Stimulated activated CD8-positive, alpha-beta memory T cell treated with anti-CD3 and anti-CD28 coated beads, Interleukin-15, amount 100 ng/mL, for 1 hour (primary cell): ENCODE data around the gene BRIP1.
A peak's percentile ranks its signal among the peaks of the same experiment; 100 is the strongest.
"Not testable (repeated sequence)": the region's sequence is repeated elsewhere in the genome, so short reads cannot be mapped to it uniquely, and the experiment has no call there.

Experiments
- DNase-seq: peaks from one replicate; pipeline ENCODE4 v3.0.0-alpha.2; 2020; ENCODE audit warnings: low read depth

The BRIP1 gene

DNA sequence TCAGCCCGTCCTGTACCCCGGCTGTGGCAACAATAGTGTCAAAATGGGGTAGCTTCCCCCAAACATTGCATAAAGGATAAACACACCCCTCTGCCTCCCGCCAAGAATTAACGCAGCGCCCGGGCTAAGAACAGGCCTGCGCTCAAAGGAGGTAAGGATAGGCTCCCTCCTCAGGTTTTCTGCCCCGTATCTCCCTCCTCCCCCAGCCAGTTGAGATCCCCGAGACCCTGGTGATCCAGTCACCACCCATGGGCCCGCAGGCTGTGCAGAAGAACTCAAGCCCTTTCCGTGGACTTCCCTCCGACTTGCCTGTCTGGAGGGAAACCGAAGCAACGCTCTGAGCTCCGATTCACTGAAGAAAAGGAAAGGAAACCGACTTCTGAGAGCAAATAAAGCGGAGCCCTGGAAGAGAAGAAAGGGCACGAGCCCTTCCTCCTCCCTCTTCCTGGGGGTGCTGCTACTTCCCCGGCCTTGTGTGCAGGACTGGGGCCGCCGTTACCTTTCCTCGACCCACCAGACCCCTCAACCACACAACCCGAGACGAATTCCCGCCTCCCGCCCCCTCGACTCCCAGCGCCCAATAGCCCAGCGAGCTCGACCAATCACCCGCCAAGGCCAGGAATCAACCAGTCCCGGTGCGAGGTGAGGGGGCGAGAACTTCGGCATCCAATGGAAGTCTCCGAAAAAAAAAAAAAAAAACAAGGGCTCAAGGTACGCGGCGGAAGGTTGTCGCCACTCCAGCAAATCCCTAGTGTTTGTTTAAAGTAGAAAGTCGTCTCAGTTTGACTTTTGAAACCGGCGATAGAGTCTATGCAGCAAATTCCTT is at the start of gene BRIP1:
Gene BRIP1, minus strand, starts transcription at position 554 of the 826 bp plus-strand sequence. CDS start 1,989 bp downstream, outside the sequence.
- peak; percentile 75 for DNase-seq

DNA sequence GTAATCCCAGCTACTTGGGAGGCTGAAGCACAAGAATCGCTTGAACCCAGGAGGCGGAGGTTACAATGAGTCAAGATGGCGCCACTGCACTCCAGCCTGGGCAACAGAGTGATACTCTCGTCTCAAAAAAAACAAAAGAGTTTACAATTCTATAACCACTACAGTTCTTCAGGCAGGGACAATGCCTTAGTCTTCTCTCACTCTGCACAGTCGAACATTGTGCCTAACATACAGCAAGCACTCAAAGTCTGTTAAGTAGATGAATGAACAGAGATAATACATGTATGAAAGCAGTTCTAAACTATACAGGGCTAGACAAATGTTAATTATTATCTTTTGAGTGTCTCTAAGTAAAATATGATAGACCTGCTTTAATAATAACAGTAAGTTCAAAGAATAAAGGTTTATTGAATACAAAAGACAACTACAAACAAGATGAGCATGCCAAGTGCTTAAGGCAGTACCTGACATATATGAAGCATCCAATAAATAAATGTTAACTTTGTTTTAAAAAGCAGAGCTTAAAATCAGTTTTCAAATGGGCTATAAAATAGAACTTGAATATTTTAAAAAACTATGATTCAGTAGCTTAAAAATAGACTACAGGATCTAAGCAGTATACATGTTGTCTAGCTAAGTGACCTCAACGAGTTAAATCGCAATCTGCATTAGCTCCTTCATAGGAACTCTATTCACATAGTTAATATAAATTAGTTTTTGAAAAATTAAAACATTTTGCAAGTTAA is 45.1 kb upstream of the BRIP1 start:
- DNase-seq = no peak

DNA sequence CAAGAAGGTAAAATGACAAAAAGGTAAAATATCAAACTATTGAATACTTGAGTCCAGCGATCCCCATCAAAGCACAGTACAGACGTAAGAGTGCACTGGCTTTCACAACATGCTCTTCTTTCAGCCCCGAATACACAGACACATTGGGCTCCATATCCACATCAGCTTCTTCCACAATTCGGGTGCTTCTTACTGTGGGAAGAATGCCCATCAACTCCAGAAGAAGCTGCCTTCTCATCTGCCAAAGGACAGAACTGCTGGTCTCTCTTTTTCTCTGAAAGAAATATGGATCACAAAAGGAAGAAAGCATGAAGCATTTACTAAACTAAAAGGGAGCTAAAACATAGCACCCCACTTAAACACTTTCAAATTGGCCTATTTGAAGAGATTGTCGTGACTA is 44.0 kb upstream of the BRIP1 start:
- no peak for DNase-seq

DNA sequence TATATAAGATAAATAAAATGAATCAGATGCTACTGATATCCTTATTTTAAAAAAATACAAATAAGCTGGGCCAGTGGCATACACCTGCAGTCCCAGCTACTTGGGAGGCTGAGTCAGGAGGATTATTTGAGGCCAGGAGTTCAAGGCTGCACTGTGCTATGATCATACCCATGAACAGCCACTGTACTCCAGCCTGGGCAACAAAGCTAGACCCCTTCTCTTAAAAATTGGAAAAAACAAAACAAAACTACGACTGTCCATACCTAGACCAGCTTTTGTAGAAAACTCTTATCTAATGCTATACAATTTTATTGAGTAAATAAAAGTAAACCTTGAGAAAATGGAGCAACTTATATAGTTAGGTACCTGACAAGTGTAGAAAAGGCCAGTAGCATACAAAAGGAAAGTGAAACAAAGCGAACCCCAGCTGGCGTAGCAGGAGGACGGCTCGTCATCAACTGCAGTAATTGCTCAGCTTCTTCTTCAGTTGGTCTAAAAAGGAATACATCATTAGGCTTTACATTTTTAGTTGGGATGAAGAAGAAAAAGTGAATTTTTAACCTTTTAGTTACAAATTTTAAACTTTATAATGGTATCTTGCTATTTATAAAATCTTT is 40.9 kb upstream of the BRIP1 start:
- DNase-seq = no peak

DNA sequence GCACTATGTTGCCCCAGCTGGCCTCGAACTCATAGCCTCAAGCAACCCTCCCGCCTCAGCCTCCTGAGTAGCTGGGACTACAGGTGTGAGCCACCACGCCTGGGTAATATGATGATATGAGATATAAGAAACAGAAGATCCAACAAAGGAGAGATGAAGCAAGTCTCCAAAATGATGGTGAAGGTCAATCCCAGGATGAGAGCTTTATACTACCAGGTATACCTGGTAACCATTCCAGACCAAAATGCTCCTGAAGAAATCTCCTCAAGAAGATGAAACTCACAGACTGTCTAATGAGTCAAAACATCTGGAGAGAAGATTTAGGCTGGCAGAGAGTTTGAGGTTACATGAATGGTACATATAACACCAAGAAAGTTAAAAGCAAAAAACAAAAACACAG is 39.9 kb upstream of the BRIP1 start:
- no peak for DNase-seq

DNA sequence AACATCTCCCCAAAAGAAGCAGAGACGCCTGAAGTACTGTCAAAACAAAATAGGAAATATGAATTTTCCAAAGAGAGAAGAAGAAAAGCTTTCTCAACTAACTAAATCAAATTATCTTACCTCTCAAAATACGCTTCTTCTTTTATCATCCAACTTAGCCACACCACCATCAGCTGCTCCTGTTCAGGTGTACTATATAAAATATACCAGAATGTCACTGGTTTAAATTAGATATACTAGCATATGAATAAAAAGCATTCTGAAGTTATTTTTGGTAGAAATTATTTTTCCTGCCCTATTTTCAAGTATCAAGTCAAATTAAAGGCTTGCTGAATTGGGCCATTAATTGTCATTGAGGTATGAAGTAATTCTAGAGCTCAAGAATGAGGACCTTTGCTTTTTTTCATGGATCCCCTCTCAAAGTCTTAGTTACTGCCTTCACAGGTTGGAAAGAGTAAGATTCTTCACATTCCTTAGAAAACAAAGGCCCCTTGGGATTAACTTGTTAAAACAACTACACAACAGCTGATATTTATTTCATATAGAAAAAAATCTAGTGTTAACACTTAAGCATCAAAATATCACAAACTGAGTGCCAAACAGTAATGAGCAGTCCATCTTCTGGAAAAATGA is 34.3 kb upstream of the BRIP1 start:
- DNase-seq = no peak

DNA sequence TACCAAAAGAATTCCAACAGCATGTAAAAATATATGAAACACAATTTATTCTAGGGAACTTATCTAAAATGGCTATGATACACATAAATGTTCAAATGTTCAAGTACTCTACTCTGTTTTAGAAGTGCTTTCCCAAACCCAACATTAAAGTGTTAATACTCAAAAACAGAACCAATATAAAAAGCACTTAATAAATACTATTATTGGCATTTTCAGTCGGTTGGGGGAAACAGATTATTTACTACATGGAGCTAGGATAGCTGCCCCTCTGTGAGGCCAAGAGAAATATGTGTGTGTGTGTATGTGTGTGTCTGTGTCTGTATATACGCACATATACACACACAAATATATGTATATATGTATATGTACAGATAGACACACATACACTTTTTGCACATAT is 32.1 kb upstream of the BRIP1 start:
- no peak for DNase-seq

DNA sequence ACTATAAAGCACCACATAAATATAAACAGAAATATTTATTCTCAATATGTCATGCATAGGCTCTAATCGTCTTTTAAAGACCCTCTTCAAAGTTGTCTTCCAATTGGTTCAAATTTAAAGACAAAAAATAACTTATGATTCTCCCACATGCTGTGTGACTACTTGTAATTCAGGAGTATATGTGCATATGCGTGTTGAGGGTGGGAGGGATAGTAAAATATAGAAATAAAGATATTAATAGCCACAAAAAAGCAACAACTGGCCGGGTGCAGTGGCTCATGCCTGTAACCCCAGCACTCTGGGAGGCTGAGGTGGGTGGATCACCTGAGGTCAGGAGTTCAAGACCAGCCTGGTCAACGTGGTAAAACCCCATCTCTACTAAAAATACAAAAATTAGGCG is 31.0 kb upstream of the BRIP1 start:
- DNase-seq = not testable (repeated sequence)

DNA sequence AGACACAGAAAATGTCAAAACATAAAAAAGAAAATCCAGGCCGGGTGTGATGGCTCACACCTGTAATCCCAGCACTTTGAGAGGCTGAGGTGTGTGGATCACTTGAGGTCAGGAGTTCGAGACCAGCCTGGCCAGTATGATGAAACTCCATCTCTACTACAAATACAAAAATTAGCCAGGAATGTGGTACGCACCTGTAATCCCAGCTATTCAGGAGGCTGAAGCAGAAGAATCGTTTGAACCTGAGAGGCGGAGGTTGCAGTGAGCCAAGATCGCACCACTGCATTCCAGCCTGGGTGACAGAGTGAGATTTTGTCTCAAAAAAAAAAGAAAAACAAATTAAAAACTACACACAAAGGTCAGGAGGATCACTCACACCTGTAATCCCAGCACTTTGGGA is 24.4 kb upstream of the BRIP1 start:
- DNase-seq = not testable (repeated sequence)

DNA sequence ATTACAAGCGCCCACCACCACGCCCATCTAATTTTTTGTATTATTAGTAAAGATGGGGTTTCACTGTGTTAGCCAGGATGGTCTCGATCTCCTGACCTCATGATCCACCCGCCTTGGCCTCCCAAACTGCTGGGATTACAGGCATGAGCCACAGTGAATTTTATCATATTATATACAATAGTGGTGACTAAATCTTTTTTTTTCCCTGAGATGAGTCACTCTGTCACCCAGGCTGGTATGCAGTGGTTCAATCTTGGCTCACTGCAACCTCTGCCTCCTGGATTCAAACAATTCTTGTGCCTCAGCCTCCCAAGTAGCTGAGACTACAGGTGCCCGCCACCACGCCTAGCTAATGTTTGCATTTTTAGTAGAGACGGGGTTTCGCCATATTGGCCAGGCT is 22.5 kb upstream of the BRIP1 start:
- not testable (repeated sequence) for DNase-seq

DNA sequence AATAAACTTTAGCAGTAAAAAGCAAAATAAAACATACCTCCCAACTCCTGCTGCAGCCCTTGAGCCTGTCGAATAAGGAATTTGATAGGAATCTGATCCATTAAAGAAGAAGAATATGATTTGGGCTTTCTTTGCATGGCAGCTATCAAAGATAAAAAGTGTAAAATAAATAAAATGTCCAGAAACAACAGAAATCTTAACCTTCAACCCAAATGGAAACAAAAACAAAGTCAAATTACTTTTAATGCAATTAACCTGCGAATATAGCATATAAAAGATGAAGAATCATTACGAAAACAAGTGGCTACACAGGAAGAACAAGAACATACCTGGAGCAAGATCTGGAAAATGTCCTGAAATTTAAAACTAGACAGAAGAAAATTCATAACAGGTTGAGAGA is 21.5 kb upstream of the BRIP1 start:
- DNase-seq = no peak

DNA sequence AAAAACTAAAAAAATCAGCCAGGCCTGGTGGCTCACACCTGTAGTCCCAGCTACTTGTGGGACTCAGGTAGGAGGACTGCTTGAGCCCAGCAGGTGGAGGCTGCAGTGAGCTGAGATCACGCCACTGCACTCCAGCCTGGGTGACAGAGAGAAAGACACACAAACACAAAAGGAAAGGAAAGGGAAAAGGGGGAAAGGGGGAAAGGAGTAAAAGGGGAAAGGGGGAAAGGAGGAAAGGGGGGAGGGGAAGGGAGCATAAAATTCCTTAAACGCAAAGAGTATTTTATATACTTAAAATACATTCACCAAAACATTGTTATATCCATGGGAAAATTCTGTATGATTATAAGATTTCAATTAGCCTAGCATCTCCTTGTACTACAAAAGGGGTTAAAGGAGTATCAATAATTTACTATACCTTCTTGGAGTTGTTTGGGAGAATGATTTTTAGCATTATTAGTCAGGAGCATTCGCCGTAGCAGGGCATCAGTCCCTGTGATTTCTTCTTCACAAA is 17.3 kb upstream of the BRIP1 start:
- no peak for DNase-seq

DNA sequence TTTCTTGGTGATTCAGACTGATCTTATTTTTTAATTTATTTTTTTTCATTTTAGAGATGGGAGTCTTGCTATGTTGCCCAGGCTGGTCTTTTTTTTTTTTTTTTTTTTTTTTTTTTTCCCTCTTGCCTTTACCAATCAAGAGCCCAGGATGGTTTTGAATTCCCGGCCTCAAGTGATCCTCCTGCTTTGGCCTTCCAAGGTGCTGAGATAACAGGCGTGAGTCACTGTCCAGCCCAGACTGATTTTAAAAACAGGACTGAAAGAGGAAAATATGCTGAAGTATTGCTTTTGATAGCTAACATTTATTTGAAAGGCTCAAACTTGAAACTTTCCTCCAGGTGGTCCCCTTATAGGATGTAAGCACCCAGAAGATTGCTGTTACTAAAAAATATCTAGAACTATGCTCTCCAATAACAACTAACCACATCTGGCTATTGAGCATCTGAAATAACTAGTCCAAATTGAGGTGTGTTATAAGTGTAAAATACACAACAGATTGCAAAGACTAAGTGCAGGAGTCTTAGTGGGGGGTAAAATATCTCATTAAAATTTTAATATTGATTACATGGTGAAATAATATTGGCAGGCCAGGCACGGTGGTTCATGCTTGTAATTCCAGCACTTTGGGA is 15.8 kb upstream of the BRIP1 start:
- DNase-seq = no peak

DNA sequence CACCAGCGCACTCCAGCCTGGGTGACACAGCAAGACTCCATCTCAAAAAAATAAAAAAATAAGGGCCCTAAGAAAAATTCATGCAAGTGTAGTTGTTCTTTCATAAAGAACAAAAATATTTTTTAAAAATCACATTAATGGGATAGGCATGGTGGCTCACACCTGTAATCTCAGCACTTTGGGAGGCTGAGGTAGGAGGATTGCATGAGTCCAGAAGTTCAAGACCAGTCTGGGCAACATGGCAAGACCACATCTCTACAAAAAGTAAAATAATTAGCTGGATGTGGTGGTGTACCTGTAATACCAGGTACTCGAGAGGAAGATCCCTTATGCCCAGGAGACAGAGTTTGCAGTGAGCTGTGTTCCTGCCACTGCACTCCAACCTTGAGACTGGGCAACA is 15.2 kb upstream of the BRIP1 start:
- no peak for DNase-seq

DNA sequence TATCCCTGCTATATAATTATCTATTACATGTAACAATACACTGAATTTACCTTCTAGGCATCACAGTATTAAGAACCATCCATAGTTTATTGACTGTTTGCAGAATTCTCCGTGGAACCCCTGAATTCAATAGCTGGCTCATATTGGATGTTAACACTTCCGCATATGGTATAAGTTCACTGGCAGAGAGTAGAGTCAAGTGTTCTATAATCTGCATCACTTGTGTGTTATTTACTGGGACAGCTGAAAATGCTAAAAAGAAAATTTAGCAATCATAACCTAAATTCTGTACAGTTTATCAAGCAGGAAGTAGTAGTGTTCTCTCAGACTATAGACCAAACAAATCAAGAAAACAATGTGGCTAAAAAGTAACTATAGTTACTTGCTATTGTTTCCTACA is 14.5 kb upstream of the BRIP1 start:
- DNase-seq = no peak

DNA sequence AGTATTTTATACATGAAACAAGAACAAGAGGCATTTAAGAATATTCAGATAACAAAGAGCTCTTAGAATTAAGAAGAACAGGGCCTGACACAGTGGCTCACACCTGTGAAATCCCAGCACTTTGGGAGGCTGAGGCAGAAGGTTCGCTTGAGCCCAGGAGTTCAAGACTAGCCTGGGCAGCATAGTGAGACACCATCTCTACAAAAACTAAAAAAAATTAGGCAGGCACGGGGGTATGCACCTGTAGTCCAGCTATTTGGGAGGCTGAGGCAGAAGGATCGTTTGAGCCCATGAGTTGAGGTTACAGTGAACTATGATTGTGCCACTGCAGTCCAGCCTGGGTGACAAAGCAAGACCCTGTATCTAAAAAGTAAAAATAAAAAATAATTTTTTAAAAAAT is 12.5 kb upstream of the BRIP1 start:
- DNase-seq = no peak

DNA sequence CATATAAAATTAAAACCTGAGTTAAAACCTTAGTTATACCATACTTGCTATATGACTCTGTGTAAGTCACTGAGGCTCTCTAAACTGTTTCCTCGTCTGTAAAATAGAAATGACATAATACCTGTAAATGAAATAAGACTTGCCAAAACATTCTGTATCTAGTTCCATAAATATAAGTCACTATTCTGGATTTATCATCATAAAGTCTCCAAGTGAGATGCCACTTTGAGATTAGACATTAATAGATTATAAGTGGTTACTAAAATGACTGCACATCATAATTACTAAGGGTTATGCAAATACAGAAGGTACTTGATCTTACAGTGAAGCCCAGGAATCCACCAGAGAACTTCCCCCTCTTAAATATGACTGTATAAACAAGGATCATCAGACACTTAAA is 12.0 kb upstream of the BRIP1 start:
- DNase-seq = no peak

DNA sequence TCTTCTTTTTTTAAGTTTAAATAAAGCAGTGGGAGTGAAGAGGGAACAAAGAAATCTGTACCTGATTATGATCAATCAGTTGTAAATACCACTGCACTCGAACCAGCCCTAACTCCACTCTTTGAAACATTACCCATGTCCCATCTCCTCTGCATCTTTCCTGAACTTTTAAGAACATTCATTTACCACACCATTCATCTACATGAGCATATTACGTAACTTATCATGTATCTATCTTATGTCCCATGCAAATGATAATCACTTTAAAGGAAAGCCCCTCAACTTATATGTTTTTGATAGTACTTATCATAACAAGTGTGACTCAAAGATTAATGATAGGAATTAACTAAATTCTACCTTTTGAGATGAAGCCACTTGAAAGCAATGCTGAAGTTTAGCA is 10.7 kb upstream of the BRIP1 start:
- no peak for DNase-seq

DNA sequence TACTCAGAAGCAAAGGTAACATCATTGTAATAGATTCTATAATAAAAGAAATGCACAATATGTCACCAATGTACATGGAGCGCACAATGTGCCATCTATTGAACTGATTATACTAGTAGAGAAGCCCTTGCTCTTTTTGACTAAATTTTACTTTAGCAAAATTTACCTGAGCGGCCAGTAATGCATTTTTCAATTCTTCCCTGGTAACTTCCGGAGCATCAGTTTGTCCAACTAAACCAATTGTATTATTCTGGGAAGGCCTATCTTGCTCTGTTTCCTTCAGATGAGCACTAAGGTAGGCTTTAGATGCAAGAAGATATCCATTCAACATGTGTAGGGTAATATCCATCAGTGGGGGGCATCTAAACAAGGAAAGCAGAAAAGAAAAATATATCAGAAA is 8.8 kb upstream of the BRIP1 start:
- no peak for DNase-seq

DNA sequence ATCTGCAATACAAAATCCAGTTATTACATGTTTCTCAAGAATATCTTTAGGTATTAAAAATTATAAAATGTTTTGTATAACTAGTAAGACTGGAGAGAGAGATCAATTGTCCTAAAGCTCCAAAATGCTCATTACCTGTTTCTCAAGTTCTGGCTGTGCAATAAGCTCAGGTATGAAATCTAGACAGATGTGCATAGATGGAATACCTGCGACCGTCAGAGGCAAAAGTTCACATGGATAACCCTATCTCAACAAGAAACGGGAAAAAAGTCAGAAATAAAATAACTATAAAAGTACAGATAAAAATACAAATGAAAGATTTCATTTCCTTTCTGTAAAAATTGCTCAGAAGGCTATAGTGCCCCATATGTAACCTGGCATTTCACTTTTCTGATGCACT is 5.8 kb upstream of the BRIP1 start:
- DNase-seq = no peak

DNA sequence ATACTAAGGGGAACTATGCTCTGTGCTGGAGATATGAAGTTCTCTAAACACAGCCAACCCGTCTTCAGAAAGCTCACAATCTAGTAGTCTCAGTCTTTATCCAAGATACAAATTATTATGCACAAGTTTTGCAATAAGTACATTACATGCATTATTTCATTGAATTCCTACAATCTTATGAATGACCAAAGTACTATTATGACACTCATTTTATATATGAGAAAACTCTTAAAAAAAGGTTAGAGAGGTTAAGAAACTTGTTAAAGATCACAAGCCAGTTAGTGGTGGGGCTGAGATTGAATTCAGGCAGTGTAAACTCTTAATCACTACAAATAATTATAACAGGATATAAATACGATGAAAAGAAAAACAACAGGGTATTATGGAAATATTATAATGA is 4.7 kb upstream of the BRIP1 start:
- DNase-seq = no peak

DNA sequence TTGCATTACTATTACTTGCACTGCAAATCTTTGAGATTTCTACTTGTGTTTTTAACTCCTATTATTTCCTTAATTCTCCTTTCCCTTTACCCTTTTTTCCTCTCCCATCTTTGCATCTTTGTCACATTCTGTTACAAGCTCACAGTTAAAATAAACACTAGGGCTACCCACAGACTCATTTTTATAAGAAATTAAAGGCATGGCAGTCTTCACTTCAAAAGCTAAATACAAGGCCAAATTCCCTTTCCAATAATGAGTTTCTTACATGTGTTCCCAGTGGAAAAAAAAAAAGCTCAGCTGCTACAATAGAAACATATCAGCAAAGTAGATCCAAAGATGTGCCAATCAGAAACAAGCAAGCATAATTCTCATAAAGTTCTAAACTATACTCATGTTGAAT is 3.7 kb upstream of the BRIP1 start:
- DNase-seq = no peak
